CD4-positive, alpha-beta memory T cell (primary cell): ENCODE results near the gene TIMM17A. TPM values are rescaled to one million over a fixed set of nuclear protein-coding genes. Genes with fewer than 3 reads are reported as not detected.
"Not testable (repeated sequence)": the region's sequence is repeated elsewhere in the genome, so short reads cannot be mapped to it uniquely, and the experiment has no call there.

Experiments
- CTCF ChIA-PET: fragments of 350-600 bp; sonication (Branson Sonifier 250); formaldehyde crosslinking; loops from one replicate; lab custom pipeline; 2021; ENCODE audit warnings: inconsistent platforms; ENCODE audit not compliant: partially characterized antibody; lab: Charles Lee
- POLR2A ChIA-PET: fragments of 350-600 bp; sonication (Branson Sonifier 250); formaldehyde crosslinking; loops from one replicate; lab custom pipeline; 2021; ENCODE audit not compliant: partially characterized antibody; lab: Charles Lee
- DNase-seq, 5 donors: peaks; one replicate each; pipeline versions ENCODE4 v3.0.0 to v3.0.0-alpha.2; 2020 to 2022; ENCODE audit warnings: mixed read lengths in 1 of 5
- H3K27ac ChIP-seq: one replicate; pipeline ENCODE4 v1.7.0; 2013; ENCODE audit warnings: low read depth, low read length
- H3K27me3 ChIP-seq: 2 replicates; pipeline ENCODE4 v1.7.0; 2013; ENCODE audit warnings: mild to moderate bottlenecking, low read length, moderate library complexity; ENCODE audit not compliant: insufficient read depth
- H3K36me3 ChIP-seq: 2 replicates; pipeline ENCODE4 v1.7.0; 2013; ENCODE audit warnings: mild to moderate bottlenecking, low read length, moderate library complexity; ENCODE audit not compliant: insufficient read depth
- H3K4me1 ChIP-seq: 2 replicates; pipeline ENCODE4 v1.7.0; 2013; ENCODE audit warnings: mild to moderate bottlenecking, low read length, moderate library complexity; ENCODE audit not compliant: insufficient read depth
- H3K4me3 ChIP-seq, 2 donors: one replicate each; pipeline ENCODE4 v1.7.0; 2013; ENCODE audit warnings: low read length in 2 of 2, mild to moderate bottlenecking in 1 of 2
- H3K9me3 ChIP-seq, 2 donors: one replicate each; pipeline ENCODE4 v1.7.0; 2013; ENCODE audit warnings: low read length in 2 of 2, control low read depth in 1 of 2; ENCODE audit not compliant: control insufficient read depth in 1 of 2
- H3K27ac Mint-ChIP-seq, 7 donors: one replicate each; pipeline ENCODE4 v1.8.0; 2020 to 2021; ENCODE audit warnings: mixed read lengths in 7 of 7, mild to moderate bottlenecking in 6 of 7, inconsistent platforms in 3 of 7, moderate library complexity in 3 of 7
- H3K27me3 Mint-ChIP-seq, 2 donors: one replicate each; pipeline ENCODE4 v1.8.0; 2020 to 2021; ENCODE audit warnings: mixed read lengths in 2 of 2
- H3K36me3 Mint-ChIP-seq, 2 donors: one replicate each; pipeline ENCODE4 v1.8.0; 2020 to 2021; ENCODE audit warnings: mixed read lengths in 2 of 2, inconsistent platforms in 1 of 2, mild to moderate bottlenecking in 1 of 2
- H3K4me1 Mint-ChIP-seq, 4 donors: one replicate each; pipeline ENCODE4 v1.8.0; 2020 to 2021; ENCODE audit warnings: mixed read lengths in 4 of 4, mild to moderate bottlenecking in 1 of 4
- H3K4me3 Mint-ChIP-seq, 8 donors: one replicate each; pipeline ENCODE4 v1.8.0; 2020 to 2021; ENCODE audit warnings: mixed read lengths in 8 of 8, mild to moderate bottlenecking in 7 of 8, moderate library complexity in 6 of 8, inconsistent platforms in 3 of 8
- H3K9me3 Mint-ChIP-seq, 8 donors: one replicate each; pipeline ENCODE4 v1.8.0; 2020 to 2021; ENCODE audit warnings: mixed read lengths in 8 of 8, mild to moderate bottlenecking in 5 of 8, inconsistent platforms in 3 of 8, moderate library complexity in 1 of 8
- intact Hi-C: fragments of 100-400 bp; cut with micrococcal nuclease; formaldehyde crosslinking; loops from one replicate; pipeline ENCODE4 v1.15.1; 2023
- polyA plus RNA-seq, 2 donors: library from polyadenylated mRNA; unstranded; fragments of 300-500 nt; fragmentation: Illumina TruSeq; gene quantifications; one replicate each; pipeline ENCODE4 v1.2.3, GENCODE V29; 2021
- total RNA-seq, 2 experiments: library from RNA; stranded (reverse); gene quantifications; one replicate each; pipeline ENCODE4 v1.2.3, GENCODE V29; 2021

The TIMM17A gene
- total and polyA plus RNA-seq, 4 experiments from 2014 or later = 26.0 to 29.2 (median 27.8) TPM

GRCh38 chr1:201940316-201940715, 15.0 kb upstream of the TIMM17A start:
- H3K36me3 ChIP-seq, H3K4me3 Mint-ChIP-seq, DNase-seq, H3K9me3 Mint-ChIP-seq, H3K27ac ChIP-seq, H3K4me3 ChIP-seq, H3K4me1 Mint-ChIP-seq, POLR2A ChIA-PET, H3K27ac Mint-ChIP-seq, intact Hi-C loops, CTCF ChIA-PET, H3K9me3 ChIP-seq, H3K4me1 ChIP-seq, H3K36me3 Mint-ChIP-seq, H3K27me3 ChIP-seq: not testable (repeated sequence)
- H3K27me3 Mint-ChIP-seq = peaks cover 21 to 32% of the 10 kb centered on the region in 2 donors

- POLR2A ChIA-PET = no interaction called here
- peaks cover 5 to 15% (median 11%) of the 10 kb centered on the region in 4 donors for H3K4me1 Mint-ChIP-seq
Observed at GRCh38 chr1:201941420-201942128, 13.7 kb upstream of the TIMM17A start.

GRCh38 chr1:201942129-201942495, 13.2 kb upstream of the TIMM17A start:
- ChIA-PET POLR2A (no interaction called here), CTCF (interaction anchor here (1.4 kb wide), 1 partner anchor 46 kb away, joined by 4 read pairs; no protein-coding TSS in a partner anchor)
- no peak for DNase-seq
- intact Hi-C loops = no loop called here
- Mint-ChIP-seq H3K36me3 (no peaks in the 10 kb centered on the region), H3K27ac (no peak overlapping the region), H3K9me3 (peaks cover 0 to 2% (median 0%) of the 10 kb centered on the region in 8 donors), H3K27me3 (peaks cover 37 to 47% of the 10 kb centered on the region in 2 donors), H3K4me3 (no peak overlapping the region), H3K4me1 (peaks cover 6 to 21% (median 12%) of the 10 kb centered on the region in 4 donors)
- peaks cover 8% of the 10 kb centered on the region for H3K4me1 ChIP-seq
- H3K9me3 ChIP-seq = no peaks in the 10 kb centered on the region
- no peak overlapping the region for H3K27ac ChIP-seq
- no peak overlapping the region for H3K4me3 ChIP-seq
- H3K27me3 ChIP-seq = peaks cover 22% of the 10 kb centered on the region
- H3K36me3 ChIP-seq = no peaks in the 10 kb centered on the region

More at GRCh38 chr1:201941420-201942128, 13.7 kb upstream of the TIMM17A start:
- Mint-ChIP-seq H3K36me3 (no peaks in the 10 kb centered on the region), H3K27ac (no peak overlapping the region), H3K27me3 (peaks cover 32 to 42% of the 10 kb centered on the region in 2 donors), H3K9me3 (peaks cover 0 to 2% (median 0%) of the 10 kb centered on the region in 8 donors), H3K4me3 (no peak overlapping the region)
- Histone ChIP-seq H3K27me3 (peaks cover 17% of the 10 kb centered on the region), H3K9me3 (no peaks in the 10 kb centered on the region), H3K27ac (no peak overlapping the region), H3K4me1 (peaks cover 7% of the 10 kb centered on the region), H3K36me3 (no peaks in the 10 kb centered on the region), H3K4me3 (no peak overlapping the region)
- CTCF ChIA-PET = interaction anchor here (1.4 kb wide), 1 partner anchor 46 kb away, joined by 4 read pairs; no protein-coding TSS in a partner anchor
- intact Hi-C loops = no loop called here
- no peak for DNase-seq

GRCh38 chr1:201944002-201944401, 11.3 kb upstream of the TIMM17A start:
- H3K9me3 Mint-ChIP-seq = peaks cover 0 to 2% (median 0%) of the 10 kb centered on the region in 8 donors
- H3K9me3 ChIP-seq = no peaks in the 10 kb centered on the region
- intact Hi-C loops = no loop called here
- peaks cover 6 to 23% (median 12%) of the 10 kb centered on the region in 4 donors for H3K4me1 Mint-ChIP-seq
- H3K4me3 Mint-ChIP-seq = no peak overlapping the region
- no peaks in the 10 kb centered on the region for H3K36me3 ChIP-seq
- no peak overlapping the region for H3K27ac Mint-ChIP-seq
- H3K4me3 ChIP-seq = no peak overlapping the region
- H3K27me3 Mint-ChIP-seq = peaks cover 44 to 52% of the 10 kb centered on the region in 2 donors
- no peak for DNase-seq
- CTCF ChIA-PET = no interaction called here
- H3K27me3 ChIP-seq = peaks cover 22% of the 10 kb centered on the region
- H3K27ac ChIP-seq = no peak overlapping the region
- H3K36me3 Mint-ChIP-seq = no peaks in the 10 kb centered on the region
- H3K4me1 ChIP-seq = peaks cover 8% of the 10 kb centered on the region
- POLR2A ChIA-PET = no interaction called here

- Mint-ChIP-seq H3K36me3 (no peaks in the 10 kb centered on the region), H3K4me1 (peaks cover 6 to 23% (median 12%) of the 10 kb centered on the region in 4 donors), H3K4me3 (no peak overlapping the region), H3K9me3 (peaks cover 0 to 2% (median 0%) of the 10 kb centered on the region in 8 donors), H3K27me3 (peaks cover 44 to 50% of the 10 kb centered on the region in 2 donors), H3K27ac (no peak overlapping the region)
- CTCF ChIA-PET = interaction anchor here (1.7 kb wide), 1 partner anchor 49 kb away, joined by 6 read pairs; no protein-coding TSS in a partner anchor
- intact Hi-C loops = no loop called here
- Histone ChIP-seq H3K36me3 (no peaks in the 10 kb centered on the region), H3K4me1 (peaks cover 8% of the 10 kb centered on the region), H3K9me3 (no peaks in the 10 kb centered on the region), H3K27ac (no peak overlapping the region), H3K27me3 (peaks cover 22% of the 10 kb centered on the region), H3K4me3 (no peak overlapping the region)
- POLR2A ChIA-PET = interaction anchor here (1.0 to 1.9 kb wide), 2 partner anchors 10 to 29 kb away, joined by 3 to 8 read pairs; partner anchors contain the start of gene TIMM17A
- no peak for DNase-seq
Observed at GRCh38 chr1:201944639-201945038, 10.7 kb upstream of the TIMM17A start.

- Histone ChIP-seq H3K27ac (no peak overlapping the region), H3K4me3 (no peak overlapping the region), H3K4me1 (peaks cover 8% of the 10 kb centered on the region), H3K27me3 (peaks cover 22% of the 10 kb centered on the region), H3K36me3 (no peaks in the 10 kb centered on the region), H3K9me3 (no peaks in the 10 kb centered on the region)
- intact Hi-C loops = no loop called here
- Mint-ChIP-seq H3K36me3 (no peaks in the 10 kb centered on the region), H3K27me3 (peaks cover 44 to 48% of the 10 kb centered on the region in 2 donors), H3K27ac (no peak overlapping the region), H3K4me1 (peaks cover 6 to 23% (median 12%) of the 10 kb centered on the region in 4 donors), H3K9me3 (peaks cover 0 to 2% (median 0%) of the 10 kb centered on the region in 8 donors), H3K4me3 (peak overlapping the region in 1 of 8 donors; percentile 22)
- ChIA-PET POLR2A (interaction anchor here (1.0 to 1.9 kb wide), 2 partner anchors 10 to 28 kb away, joined by 3 to 8 read pairs; partner anchors contain the start of gene TIMM17A), CTCF (interaction anchor here (1.3 to 1.7 kb wide), 2 partner anchors 9 to 49 kb away, joined by 4 to 6 read pairs; no protein-coding TSS in a partner anchor)
- no peak for DNase-seq
Observed at GRCh38 chr1:201945157-201945556, 10.1 kb upstream of the TIMM17A start.

- Histone ChIP-seq H3K36me3 (no peaks in the 10 kb centered on the region), H3K4me3 (no peak overlapping the region), H3K27me3 (peaks cover 22% of the 10 kb centered on the region), H3K27ac (no peak overlapping the region), H3K4me1 (peaks cover 8% of the 10 kb centered on the region), H3K9me3 (no peaks in the 10 kb centered on the region)
- no peak overlapping the region for H3K27ac Mint-ChIP-seq
- no peaks in the 10 kb centered on the region for H3K36me3 Mint-ChIP-seq
- H3K4me1 Mint-ChIP-seq = peaks cover 6 to 23% (median 12%) of the 10 kb centered on the region in 4 donors
- peaks cover 0 to 2% (median 0%) of the 10 kb centered on the region in 8 donors for H3K9me3 Mint-ChIP-seq
- CTCF ChIA-PET = interaction anchor here (1.3 to 1.7 kb wide), 2 partner anchors 8 to 50 kb away, joined by 4 to 6 read pairs; no protein-coding TSS in a partner anchor
- H3K4me3 Mint-ChIP-seq = peak overlapping the region in 1 of 8 donors; percentile 36
- H3K27me3 Mint-ChIP-seq = peaks cover 44 to 48% of the 10 kb centered on the region in 2 donors
- intact Hi-C loops = no loop called here
- POLR2A ChIA-PET = interaction anchor here (1.0 to 1.9 kb wide), 2 partner anchors 9 to 27 kb away, joined by 3 to 8 read pairs; partner anchors contain the start of gene TIMM17A
- no peak for DNase-seq
Observed at GRCh38 chr1:201945863-201946223, 9.5 kb upstream of the TIMM17A start.
